ENCODE measurements around the gene MADD. TPM values are rescaled to one million over a fixed set of nuclear protein-coding genes. Genes with fewer than 3 reads are reported as not detected.
A peak's percentile ranks its signal among the peaks of the same experiment; 100 is the strongest.

Gene MADD
- total RNA-seq, 2 donors from 2014 or later: 22.8 to 41.2 TPM

DNA sequence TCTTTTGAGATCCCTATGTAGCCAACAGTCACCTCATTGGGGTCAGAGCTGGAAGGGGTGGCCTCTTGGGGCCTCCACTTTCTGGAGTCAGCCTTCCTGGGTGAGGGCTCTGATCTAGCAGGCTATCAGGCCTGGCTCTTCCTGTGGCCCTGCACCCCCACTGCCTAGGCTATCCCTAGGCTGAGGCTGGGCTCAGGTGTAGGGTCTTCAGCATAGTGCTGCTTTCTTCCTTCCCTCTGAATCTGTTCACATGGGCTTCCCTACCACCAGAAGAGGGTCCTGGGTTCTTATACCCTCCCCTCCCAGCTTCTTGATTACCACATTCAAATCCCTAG, 108.9 kb downstream of the MADD start:
- Histone ChIP-seq H3K4me3 (no peak overlapping the region), H3K9me3 (no peaks in the 10 kb centered on the region), H3K36me3 (replicated peaks in 1 of 2; ENCODE audit: insufficient read depth in 1 of 2, low read depth in 2 of 2) (no peaks in the 10 kb centered on the region), H3K27ac (peak overlapping the region in 1 of 4 donors; percentile 57), H3K27me3 (no peaks in the 10 kb centered on the region), H3K4me1 (no peaks in the 10 kb centered on the region)
- ATAC-seq (no peak), DNase-seq (no peak)
- intact Hi-C loops (cut with DNase I): loop anchor here (5.0 kb wide), 1 partner anchor 73 kb away; no protein-coding TSS in a partner anchor
- TF ChIP-seq, protein P1, sequence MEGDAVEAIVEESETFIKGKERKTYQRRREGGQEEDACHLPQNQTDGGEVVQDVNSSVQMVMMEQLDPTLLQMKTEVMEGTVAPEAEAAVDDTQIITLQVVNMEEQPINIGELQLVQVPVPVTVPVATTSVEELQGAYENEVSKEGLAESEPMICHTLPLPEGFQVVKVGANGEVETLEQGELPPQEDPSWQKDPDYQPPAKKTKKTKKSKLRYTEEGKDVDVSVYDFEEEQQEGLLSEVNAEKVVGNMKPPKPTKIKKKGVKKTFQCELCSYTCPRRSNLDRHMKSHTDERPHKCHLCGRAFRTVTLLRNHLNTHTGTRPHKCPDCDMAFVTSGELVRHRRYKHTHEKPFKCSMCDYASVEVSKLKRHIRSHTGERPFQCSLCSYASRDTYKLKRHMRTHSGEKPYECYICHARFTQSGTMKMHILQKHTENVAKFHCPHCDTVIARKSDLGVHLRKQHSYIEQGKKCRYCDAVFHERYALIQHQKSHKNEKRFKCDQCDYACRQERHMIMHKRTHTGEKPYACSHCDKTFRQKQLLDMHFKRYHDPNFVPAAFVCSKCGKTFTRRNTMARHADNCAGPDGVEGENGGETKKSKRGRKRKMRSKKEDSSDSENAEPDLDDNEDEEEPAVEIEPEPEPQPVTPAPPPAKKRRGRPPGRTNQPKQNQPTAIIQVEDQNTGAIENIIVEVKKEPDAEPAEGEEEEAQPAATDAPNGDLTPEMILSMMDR (IDR thresholded peaks at IDR 0.05): no peak
- TF ChIP-seq POLR2A (IDR thresholded peaks at IDR 0.05): no peak

DNA sequence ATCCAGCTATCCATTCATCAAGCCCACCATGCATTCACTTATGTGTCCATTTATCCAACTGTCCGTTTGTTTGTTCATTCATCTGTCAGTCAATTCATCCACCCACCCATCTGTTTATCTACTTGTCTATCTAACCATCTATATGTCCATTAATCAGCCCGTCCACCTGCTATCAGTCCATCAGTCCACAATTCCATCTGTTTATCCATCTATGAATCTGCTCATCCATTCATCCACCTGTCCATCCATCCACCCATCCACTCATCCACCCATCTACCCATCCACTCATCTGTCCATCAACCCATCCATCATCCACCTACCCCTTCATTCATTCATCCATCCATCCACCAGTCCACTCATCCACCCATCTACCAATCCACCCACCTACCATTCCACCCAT, 109.4 kb downstream of the MADD start:
- 70 to 78% methylated on average over 2 of the region's 2 CpGs for WGBS, 2 donors
- DNase-seq (no peak), ATAC-seq (no peak)
- TF ChIP-seq POLR2A (IDR thresholded peaks at IDR 0.05): no peak
- TF ChIP-seq, protein P1 (IDR thresholded peaks at IDR 0.05): no peak
- H3K9me3 ChIP-seq: no peaks in the 10 kb centered on the region
- intact Hi-C loops (cut with DNase I): loop anchor here (5.0 kb wide), 1 partner anchor 73 kb away; no protein-coding TSS in a partner anchor
- no peak overlapping the region for H3K4me3 ChIP-seq
- H3K27ac ChIP-seq: no peak overlapping the region
- H3K4me1 ChIP-seq: no peaks in the 10 kb centered on the region
- no peaks in the 10 kb centered on the region for H3K27me3 ChIP-seq
- no peaks in the 10 kb centered on the region for H3K36me3 ChIP-seq (replicated peaks in 1 of 2; ENCODE audit: insufficient read depth in 1 of 2, low read depth in 2 of 2)

Other genes with a start within 250 kb of the MADD start
- gene ARFGAP2, start 93.3 kb upstream of the MADD start, total RNA-seq: 100 to 1,000 TPM; 143 to 212 TPM
- 10 to 100 TPM; 30.7 to 56.0 TPM for gene PACSIN3, start 83.7 kb upstream of the MADD start, total RNA-seq
- 10 to 100 TPM; 10.9 to 33.2 TPM for gene DDB2, start 55.2 kb upstream of the MADD start, total RNA-seq
- 10 to 100 TPM; 31.6 to 43.1 TPM for gene ACP2, start 21.3 kb upstream of the MADD start, total RNA-seq
- gene NR1H3, start 12.1 kb upstream of the MADD start, total RNA-seq: 10 to 100 TPM; 17.9 to 33.9 TPM
- not detected for gene MYBPC3, start 82.6 kb downstream of the MADD start, total RNA-seq
- 10 to 100 TPM in 1 of 2 donors, 1 to 10 TPM in 1; 7.5 to 10.9 TPM for gene SPI1, start 108.4 kb downstream of the MADD start, total RNA-seq
- gene SLC39A13, start 138.5 kb downstream of the MADD start, total RNA-seq: 10 to 100 TPM; 54.7 TPM
- 10 to 100 TPM; 43.8 to 62.8 TPM for gene PSMC3, start 156.3 kb downstream of the MADD start, total RNA-seq
- not detected for gene RAPSN, start 179.0 kb downstream of the MADD start, total RNA-seq